Tongue (tissue), 2 donors: ENCODE results near the gene RPL27. TPM values are rescaled to one million over a fixed set of nuclear protein-coding genes. Genes with fewer than 3 reads are reported as not detected.
"Not testable (repeated sequence)": the region's sequence is repeated elsewhere in the genome, so short reads cannot be mapped to it uniquely, and the experiment has no call there.

Source experiments
- DNase-seq: peaks from one replicate; pipeline ENCODE4 v3.0.0-alpha.2; 2015
- total RNA-seq: library from RNA; depleted of rRNA; stranded (reverse); fragments of >200 nt; gene quantifications from one replicate; pipeline ENCODE4 v1.2.3, GENCODE V29; 2014

The RPL27 gene
- total RNA-seq, 1 donor from 2014 or later = 1,583 TPM

DNA sequence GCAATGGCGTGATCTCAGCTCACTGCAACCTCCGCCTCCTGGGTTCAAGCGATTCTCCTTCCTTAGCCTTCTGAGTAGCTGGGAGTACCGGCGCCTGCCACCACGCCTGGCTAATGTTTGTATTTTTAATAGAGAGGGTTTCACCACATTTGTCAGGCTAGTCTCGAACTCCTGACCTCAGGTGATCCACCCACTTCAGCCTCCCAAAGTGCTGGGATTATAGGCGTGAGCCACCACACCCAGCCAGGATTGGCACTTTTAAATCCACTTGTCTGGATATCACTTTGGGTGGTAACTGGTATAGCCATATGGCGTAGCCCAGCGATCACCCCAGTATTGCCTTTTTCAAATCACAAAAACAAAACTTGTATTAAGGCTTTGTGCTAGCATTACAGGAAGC lies 4.3 kb upstream of the RPL27 start:
- DNase-seq = not testable (repeated sequence)

GRCh38 chr17:42997390-42997983 lies 732 bp upstream of the RPL27 start:
- no peak for DNase-seq

DNA sequence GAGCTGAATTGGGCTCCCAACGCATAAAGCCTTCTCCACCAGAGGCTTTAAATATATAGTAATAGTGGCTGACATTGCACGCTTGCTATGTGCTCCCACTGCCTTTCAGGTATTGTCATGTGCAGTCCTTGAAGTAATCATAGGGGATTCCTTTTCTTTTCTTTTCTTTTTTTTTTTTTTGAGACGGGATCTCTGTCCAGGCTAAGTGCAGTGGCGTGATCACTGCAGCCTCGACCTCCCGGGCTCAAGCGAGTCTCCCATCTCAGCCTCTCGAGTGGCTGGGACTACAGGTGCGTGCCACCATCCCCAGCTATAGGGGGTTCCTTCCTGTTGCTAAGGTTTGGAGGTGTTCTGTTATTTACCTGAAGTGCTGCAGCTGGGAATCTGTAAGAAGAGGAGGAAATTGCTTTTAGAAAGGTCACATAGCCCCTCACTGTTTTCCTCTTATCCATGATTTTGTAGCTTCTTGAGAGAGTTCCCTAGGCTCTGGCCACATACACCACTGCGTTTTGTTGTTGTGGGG lies 845 bp downstream of the RPL27 start:
- DNase-seq = no peak

DNA sequence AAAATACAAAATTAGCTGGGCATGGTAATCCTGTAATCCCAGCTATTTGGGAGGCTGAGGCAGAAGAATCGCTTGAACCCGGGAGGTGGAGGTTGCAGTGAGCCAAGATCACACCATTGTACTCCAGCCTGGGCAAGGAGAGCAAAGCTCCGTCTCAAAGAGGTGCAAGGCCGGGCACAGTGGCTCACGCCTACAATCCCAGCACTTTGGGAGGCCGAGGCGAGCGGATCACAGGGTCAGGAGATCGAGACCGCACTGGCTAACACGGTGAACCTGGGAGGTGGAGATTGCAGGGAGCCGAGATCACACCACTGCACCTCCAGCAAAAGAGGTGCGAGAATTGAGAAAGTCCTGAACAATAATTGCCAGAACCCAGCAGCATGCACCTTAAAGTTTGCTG lies 2.7 kb downstream of the RPL27 start:
- not testable (repeated sequence) for DNase-seq

DNA sequence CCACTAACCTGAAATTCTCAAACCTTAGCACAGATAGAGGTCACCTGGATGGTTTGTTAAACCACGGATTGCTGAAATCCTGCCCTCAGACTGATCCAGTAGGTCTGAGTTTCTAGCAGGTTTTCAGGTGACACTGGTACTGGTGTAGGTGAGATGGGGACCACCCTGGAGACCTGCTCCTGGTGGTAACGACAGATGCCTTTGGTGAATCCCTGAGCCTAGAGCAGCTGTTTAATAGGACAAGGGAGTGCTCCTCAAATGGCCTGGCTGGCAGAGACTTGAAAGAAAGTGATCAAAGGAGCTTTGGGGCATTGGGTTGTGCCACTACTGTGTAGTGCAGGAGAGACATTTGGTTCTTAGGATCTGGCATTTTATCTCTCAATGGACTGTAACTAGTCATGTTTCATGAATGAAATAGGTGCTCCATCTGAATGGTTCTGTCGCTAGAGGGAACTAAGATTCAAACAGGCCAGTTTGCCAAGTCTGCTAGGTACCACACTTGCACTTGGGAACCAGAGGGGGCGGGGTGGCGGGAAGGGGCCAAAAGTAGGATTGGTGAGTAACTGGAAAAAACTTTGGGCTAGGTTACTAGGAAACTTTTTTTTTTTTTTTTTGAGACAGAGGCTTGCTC lies 5.4 kb downstream of the RPL27 start:
- DNase-seq = no peak

- peak; percentile 78 for DNase-seq
Observed at GRCh38 chr17:43006639-43007551, 8.7 kb downstream of the RPL27 start, which contains the start of gene IFI35. IFI35 (plus strand) TSS chr17:43006784; CDS start chr17:43006948, 164 bp downstream.

DNA sequence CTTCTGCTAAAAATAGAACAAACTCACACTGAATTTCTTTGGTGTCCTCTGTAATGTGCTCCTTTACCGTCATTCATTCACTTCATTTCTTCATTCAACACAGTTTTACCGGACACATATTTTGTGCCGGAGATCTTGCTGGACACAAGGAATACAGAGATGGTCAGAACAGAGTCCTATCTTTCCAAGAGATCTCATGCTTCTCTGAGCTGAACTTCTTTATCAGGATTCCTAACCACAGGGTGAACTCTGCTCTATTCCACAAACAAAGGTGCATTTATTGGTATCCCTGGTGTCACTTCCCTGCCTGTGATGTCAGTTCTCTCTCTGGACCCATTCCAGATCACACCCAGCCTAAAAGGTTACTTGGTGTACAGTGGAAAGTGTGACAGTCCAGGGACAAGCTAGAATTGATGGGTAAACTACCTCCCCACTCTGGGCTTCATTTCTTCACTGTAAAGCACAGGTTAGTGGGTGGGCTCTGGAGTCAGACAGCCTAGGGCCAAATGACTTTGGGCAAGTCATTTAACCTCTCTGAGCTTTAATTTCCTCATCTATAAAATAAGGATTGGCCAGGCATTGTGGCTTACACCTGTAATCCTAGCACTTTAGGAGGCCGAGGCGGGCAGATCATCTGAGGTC lies 12.6 kb downstream of the RPL27 start:
- no peak for DNase-seq

DNA sequence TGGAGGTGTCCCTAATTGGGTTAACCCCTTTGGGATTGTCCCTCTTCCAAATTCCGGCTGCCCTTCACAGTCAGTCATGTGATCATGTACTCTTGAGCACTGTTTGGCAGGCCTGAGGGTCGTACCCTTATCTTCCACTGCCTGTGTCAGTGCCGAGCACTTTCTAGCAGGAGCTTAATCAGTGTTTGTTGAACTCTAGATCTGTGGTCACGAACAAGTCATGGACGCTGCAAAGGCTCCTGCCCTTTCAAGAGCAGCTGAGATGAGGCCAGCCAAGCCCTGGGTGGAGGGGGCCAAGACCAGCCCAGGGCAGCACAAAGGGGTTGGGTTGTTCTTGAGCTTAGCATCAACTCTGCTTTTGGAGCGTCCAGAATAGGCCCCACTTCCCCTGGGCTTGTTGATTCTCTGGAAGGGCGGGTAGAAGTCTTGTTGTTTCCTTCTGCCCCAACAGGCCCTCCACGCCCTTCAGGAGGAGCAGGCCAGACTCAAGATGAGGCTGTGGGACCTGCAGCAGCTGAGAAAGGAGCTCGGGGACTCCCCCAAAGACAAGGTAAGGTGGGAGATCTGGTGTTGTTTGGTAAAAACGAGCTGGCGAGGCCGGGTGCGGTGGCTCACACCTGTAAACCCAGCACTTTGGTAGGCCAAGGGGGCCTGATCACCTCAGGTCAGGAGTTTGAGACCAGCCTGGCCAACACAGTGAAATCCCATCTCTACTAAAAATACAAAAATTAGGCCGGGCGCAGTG lies 13.7 kb downstream of the RPL27 start:
- DNase-seq = no peak

DNA sequence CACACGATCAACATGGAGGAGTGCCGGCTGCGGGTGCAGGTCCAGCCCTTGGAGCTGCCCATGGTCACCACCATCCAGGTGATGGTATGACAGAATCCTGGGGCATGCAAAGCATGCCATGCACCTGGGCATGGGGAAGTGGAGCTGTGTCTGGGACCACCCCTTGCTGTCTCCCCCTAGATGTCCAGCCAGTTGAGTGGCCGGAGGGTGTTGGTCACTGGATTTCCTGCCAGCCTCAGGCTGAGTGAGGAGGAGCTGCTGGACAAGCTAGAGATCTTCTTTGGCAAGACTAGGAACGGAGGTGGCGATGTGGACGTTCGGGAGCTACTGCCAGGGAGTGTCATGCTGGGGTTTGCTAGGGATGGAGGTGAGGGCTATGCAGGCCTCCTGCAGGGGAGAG lies 15.1 kb downstream of the RPL27 start:
- no peak for DNase-seq

GRCh38 chr17:43014020-43014648 lies 15.9 kb downstream of the RPL27 start:
- no peak for DNase-seq

DNA sequence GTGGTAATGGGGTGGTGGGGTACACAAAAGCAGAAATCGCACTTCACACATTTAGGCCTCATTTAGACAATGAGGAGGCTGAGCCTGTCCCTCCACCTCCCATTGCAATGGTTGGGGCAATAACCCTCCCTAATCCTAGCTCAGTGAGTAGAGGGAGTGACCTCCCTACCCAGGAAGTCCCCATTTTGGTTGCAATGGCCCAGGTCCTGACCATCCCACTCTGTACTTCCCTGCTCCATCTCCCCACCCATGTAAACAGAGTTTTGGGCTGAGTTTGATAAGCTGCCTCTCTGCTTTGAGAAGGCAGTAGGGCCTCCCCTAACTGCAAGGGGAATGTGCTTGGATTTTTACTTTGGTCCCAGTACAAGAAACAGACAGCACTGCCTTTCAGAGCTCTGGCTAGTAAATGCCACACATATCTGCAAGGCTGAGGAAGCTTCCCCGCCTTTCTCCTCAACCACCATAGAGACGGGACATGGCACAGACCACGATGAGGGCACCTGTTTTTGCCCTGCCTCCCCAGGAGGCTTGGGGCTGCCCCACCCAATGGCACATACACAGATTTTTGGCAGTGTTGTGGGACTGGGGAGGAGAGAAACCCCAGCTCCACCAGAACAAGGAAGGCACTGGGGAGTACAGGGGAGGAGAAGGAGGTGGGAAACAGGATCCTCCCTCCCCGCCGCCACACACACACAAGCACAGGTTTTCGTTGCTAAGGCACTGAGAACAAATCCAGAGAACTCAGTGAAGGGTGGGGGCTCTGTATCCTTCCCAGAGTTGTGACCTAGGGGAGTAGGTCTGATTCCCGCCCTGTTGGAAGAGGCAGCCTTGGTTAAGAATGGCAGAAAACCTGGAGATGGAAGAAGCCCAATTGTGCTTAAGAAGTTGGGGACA lies 16.7 kb downstream of the RPL27 start:
- DNase-seq = no peak

DNA sequence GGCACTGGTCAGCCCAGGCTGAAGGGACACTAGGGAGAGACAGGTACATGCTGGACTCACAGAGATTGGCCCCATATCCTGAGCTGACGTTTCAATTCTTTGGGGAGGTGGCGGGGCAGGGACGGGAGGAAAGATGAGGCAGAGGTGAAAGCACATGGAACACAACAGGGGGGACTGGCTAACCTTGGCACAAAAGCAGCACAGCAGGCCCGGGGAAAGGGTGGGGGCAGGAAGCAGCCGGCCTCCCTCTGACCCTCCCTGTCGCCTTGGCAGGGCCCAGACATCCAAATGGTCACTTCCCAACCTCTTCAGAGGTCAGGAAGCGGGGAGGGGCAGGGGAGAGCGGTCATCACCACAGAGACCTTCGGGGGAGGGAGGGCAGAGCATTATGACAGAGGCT lies 17.4 kb downstream of the RPL27 start:
- no peak for DNase-seq

GRCh38 chr17:43016216-43016615 lies 18.0 kb downstream of the RPL27 start:
- DNase-seq = no peak

GRCh38 chr17:43018008-43018853 lies 20.0 kb downstream of the RPL27 start:
- no peak for DNase-seq

DNA sequence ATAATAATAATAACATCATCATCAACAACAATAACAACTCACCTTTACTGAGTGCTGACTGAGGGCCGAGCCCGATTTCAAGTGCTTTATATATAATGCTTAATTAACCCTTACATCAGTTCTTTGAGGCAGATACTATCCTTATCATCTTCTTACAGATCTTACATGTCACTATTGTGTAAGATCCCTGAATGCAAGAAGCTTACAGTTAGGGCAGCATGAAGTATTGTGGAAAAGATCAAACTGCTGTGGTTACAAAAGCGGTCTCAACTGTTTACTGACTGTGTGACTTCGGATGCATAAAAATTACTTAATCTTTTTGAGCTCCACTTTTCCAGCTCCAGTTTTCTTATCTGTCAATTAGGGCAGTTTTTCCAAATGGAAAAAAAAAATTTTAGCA lies 20.7 kb downstream of the RPL27 start:
- no peak for DNase-seq

DNA sequence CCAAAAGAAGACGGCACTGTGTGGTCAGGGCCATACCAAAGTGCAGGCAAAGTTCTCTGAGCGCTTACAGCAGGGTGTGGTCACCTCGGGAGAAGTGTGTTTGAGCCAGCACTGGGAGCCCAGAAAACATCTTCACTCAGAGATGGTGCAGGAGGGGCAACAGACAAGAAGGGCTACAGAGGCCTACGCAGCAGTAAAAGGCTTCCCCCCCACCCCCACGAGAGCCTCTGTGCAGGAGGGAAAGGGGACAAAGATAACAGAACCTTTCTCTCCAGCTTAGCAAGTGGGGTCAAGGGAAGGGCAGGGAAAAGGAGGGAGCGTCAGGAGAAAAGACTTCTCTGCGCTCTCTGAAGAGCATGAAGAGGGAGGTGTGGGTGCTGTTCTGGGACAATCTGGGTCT lies 21.2 kb downstream of the RPL27 start:
- no peak for DNase-seq

- peak; percentile 59 for DNase-seq
Observed at GRCh38 chr17:43020030-43020621, 21.9 kb downstream of the RPL27 start.
